Naive thymus-derived CD4-positive, alpha-beta T cell (primary cell): ENCODE data around the gene MSRB1. TPM values are rescaled to one million over a fixed set of nuclear protein-coding genes. Genes with fewer than 3 reads are reported as not detected.
"Not testable (repeated sequence)": the region's sequence is repeated elsewhere in the genome, so short reads cannot be mapped to it uniquely, and the experiment has no call there.

ENCODE experiments used
- ATAC-seq: fragments of 150-1000 bp; cut with Tn5 transposase; 2 replicates; pipeline ENCODE4 v1.10.0; 2021; ENCODE audit warnings: mild to moderate bottlenecking, moderate library complexity
- CTCF ChIA-PET: fragments of 350-600 bp; sonication (Branson Sonifier 250); formaldehyde crosslinking; loops from one replicate; lab custom pipeline; 2021; ENCODE audit warnings: antibody characterized with exemption; lab: Charles Lee
- POLR2A ChIA-PET: fragments of 350-600 bp; sonication (Branson Sonifier 250); formaldehyde crosslinking; loops from one replicate; lab custom pipeline; 2021; ENCODE audit warnings: antibody characterized with exemption, inconsistent platforms; lab: Charles Lee
- DNase-seq, 9 donors: peaks; one replicate each; pipeline versions ENCODE4 v3.0.0 to v3.0.0-alpha.2; 2020 to 2022; ENCODE audit warnings: mixed read lengths in 1 of 9
- H3K27ac ChIP-seq: one replicate; pipeline ENCODE4 v1.7.0; 2013; ENCODE audit warnings: mild to moderate bottlenecking, low read depth, low read length, moderate library complexity
- H3K27me3 ChIP-seq, 2 donors: one replicate each; pipeline ENCODE4 v1.7.0; 2013; ENCODE audit warnings: low read length in 2 of 2, mild to moderate bottlenecking in 2 of 2, moderate library complexity in 2 of 2; ENCODE audit not compliant: control insufficient read depth in 2 of 2, insufficient read depth in 2 of 2
- H3K36me3 ChIP-seq, 3 experiments: 1 replicate in 2 of 3; 2 replicates in 1 of 3; pipeline ENCODE4 v1.7.0; 2013; ENCODE audit warnings: low read length in 3 of 3, mild to moderate bottlenecking in 3 of 3, moderate library complexity in 1 of 3; ENCODE audit not compliant: insufficient read depth in 3 of 3, control insufficient read depth in 2 of 3
- H3K4me1 ChIP-seq, 2 donors: one replicate each; pipeline ENCODE4 v1.7.0; 2013; ENCODE audit warnings: low read length in 2 of 2, mild to moderate bottlenecking in 2 of 2, moderate library complexity in 1 of 2; ENCODE audit not compliant: control insufficient read depth in 2 of 2, insufficient read depth in 2 of 2
- H3K4me3 ChIP-seq: 2 replicates; pipeline ENCODE4 v1.7.0; 2013; ENCODE audit warnings: mild to moderate bottlenecking, low read length
- H3K9me3 ChIP-seq, 3 experiments: 1 replicate in 2 of 3; 2 replicates in 1 of 3; pipeline ENCODE4 v1.7.0; 2013; ENCODE audit warnings: low read length in 3 of 3; ENCODE audit not compliant: control insufficient read depth in 2 of 3
- H3K27ac Mint-ChIP-seq, 9 donors: one replicate each; pipeline ENCODE4 v1.8.0; 2020 to 2022; ENCODE audit warnings: mixed read lengths in 9 of 9, mild to moderate bottlenecking in 8 of 9, moderate library complexity in 5 of 9, inconsistent platforms in 2 of 9
- H3K27me3 Mint-ChIP-seq, 5 donors: one replicate each; pipeline ENCODE4 v1.8.0; 2021 to 2022; ENCODE audit warnings: mixed read lengths in 5 of 5, mild to moderate bottlenecking in 1 of 5
- H3K36me3 Mint-ChIP-seq, 5 donors: one replicate each; pipeline ENCODE4 v1.8.0; 2020 to 2022; ENCODE audit warnings: mixed read lengths in 5 of 5, mild to moderate bottlenecking in 3 of 5, inconsistent platforms in 1 of 5
- H3K4me1 Mint-ChIP-seq, 7 donors: one replicate each; pipeline ENCODE4 v1.8.0; 2020 to 2022; ENCODE audit warnings: mixed read lengths in 7 of 7, mild to moderate bottlenecking in 3 of 7, inconsistent platforms in 1 of 7
- H3K4me3 Mint-ChIP-seq, 10 donors: one replicate each; pipeline ENCODE4 v1.8.0; 2020 to 2022; ENCODE audit warnings: mild to moderate bottlenecking in 10 of 10, mixed read lengths in 10 of 10, moderate library complexity in 6 of 10, inconsistent platforms in 2 of 10
- H3K9me3 Mint-ChIP-seq, 11 donors: one replicate each; pipeline ENCODE4 v1.8.0; 2020 to 2022; ENCODE audit warnings: mixed read lengths in 11 of 11, mild to moderate bottlenecking in 4 of 11, inconsistent platforms in 1 of 11, moderate library complexity in 1 of 11
- intact Hi-C, 2 donors: fragments of 100-400 bp; cut with micrococcal nuclease; formaldehyde crosslinking; loops; one replicate each; pipeline ENCODE4 v1.15.1; 2023
- polyA plus RNA-seq, 2 donors: library from polyadenylated mRNA; unstranded; fragments of 300-500 nt; fragmentation: Illumina TruSeq; gene quantifications; one replicate each; pipeline ENCODE4 v1.2.3, GENCODE V29; 2021
- total RNA-seq, 6 experiments: library from RNA in 5 of 6; stranded (reverse) in 5 of 6; gene quantifications; 1 replicate in 5 of 6; 2 replicates in 1 of 6; pipeline ENCODE4 v1.2.3 and lab custom pipeline; 2021 to 2026

MSRB1 gene
- total and polyA plus RNA-seq, 7 experiments from 2014 or later, result 5.5 to 27.0 (median 15.6) TPM

DNA sequence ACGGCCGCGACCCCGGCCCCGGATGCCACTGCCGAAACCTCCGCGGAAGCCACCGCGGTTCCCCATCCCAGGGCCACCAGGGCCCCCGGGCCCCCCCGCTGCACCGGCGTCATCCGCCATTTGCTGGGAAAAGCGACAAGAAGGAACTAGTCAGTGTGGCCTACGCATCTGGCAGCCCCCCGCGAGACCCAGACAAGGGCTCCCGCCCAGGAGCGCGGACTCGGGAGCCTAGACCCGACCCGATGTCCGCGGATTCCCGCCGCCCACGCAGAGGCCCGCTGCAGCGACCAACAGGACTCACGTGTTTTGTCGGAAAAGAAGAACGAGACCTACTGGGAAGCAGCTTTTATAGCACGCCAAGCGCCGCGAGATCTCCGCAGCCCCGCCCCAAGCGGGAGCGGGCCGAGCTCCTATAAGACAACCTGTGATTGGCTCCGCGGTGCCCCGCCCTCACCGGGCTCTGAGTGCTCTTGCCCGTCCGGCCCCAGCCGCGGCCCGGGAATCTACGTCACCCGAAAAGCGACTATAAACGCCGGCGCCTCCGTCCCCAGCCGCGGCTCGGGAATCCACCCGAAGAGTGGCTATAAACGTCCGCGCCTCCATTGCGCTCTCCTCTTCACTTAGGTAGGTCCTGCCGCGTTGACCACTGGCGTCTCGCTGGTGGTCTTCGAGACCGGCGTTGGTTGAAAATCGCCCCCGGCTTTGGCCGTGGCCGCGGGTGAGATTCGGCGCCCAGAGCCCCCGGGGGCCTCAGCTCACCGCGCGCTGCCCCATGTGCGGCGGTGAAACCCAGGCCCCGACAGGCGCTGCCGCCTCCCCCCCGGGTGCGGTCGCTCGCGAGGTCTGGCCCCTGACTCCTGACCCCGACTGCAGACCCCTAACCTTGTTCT is 21.8 kb upstream of the MSRB1 start, which contains the start of gene RPS2:
Gene RPS2 (minus strand): TSS at position 321 of the 890 bp plus-strand sequence. CDS start 201 bp downstream, at position 120.
- Mint-ChIP-seq H3K4me3 (peak within 1 kb of the TSS; percentile 89 to 97 (median 94)), H3K36me3 (peaks cover 3 to 25% (median 10%) of the 10 kb centered on the region in 5 donors), H3K27me3 (no peaks in the 10 kb centered on the region), H3K27ac (peak within 1 kb of the TSS; percentile 95 to 98 (median 97)), H3K4me1 (peaks cover 21 to 49% (median 32%) of the 10 kb centered on the region in 7 donors), H3K9me3 (peaks cover 0 to 3% (median 0%) of the 10 kb centered on the region in 11 donors)
- peak; percentile 97 for ATAC-seq
- intact Hi-C loops, result loop anchor here (1.0 to 10.0 kb wide), 11 partner anchors 8 to 1284 kb away; partner anchors contain the start of genes TBL3 (in 2 of the 2), ZNF598 (in 2 of the 2), ATP6V0C (in 1 of the 2) and CRAMP1 (in 1 of the 2)
- H3K4me3 ChIP-seq, result peak within 1 kb of the TSS; percentile 81
- CTCF ChIA-PET, result no interaction called here
- POLR2A ChIA-PET, result interaction anchor here (0.6 to 3.5 kb wide), 38 partner anchors 8 to 1585 kb away, joined by 3 to 61 read pairs (median 5); partner anchors contain the start of genes AMDHD2, EME2, FAHD1 and GFER
- no peaks in the 10 kb centered on the region for H3K27me3 ChIP-seq
- peak; percentile 94 to 99 (median 97) for DNase-seq
- peaks cover 25 to 41% of the 10 kb centered on the region in 2 donors for H3K4me1 ChIP-seq
- H3K27ac ChIP-seq, result peak within 1 kb of the TSS; percentile 100
- H3K9me3 ChIP-seq, result no peaks in the 10 kb centered on the region
- H3K36me3 ChIP-seq, result peaks cover 8 to 23% (median 10%) of the 10 kb centered on the region in 3 experiments

DNA sequence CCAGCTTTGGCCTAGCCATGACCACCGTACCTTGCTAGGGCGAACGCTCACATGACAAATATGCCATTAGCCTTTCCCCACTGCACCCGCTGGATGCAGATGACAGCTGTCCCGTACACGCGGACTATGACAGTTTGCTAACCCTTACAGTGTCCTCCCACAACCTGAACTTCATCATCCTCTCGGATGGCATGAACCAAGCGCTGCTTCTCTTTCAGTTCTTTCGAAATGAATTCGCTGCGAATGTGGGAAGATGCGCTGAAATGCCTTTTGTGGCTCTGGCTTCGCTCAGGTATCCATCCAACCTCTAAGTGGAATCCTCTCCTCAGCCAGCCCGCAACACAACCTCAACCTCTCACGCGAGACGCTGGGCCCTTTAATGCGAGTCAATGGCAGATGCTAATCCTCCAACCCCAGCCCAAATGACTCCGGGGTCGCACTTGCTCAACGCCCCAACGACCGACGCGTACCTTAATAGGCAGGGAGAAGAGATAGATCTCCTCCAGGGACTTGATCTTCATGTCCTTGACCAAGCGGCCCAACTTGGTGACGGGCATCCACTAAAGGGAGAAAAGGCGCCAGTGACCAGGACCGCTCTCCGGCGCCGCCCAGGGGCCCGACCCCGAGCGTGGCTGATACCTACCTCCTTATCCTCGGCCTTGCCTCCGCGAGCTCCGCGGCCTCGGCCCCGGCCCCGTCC is 21.0 kb upstream of the MSRB1 start:
- Mint-ChIP-seq H3K36me3 (peaks cover 3 to 25% (median 10%) of the 10 kb centered on the region in 5 donors), H3K27ac (peak overlapping the region; percentile 88 to 97 (median 96)), H3K4me3 (peak overlapping the region; percentile 89 to 97 (median 94)), H3K27me3 (no peaks in the 10 kb centered on the region), H3K9me3 (peaks cover 0 to 3% (median 0%) of the 10 kb centered on the region in 11 donors), H3K4me1 (peaks cover 21 to 49% (median 32%) of the 10 kb centered on the region in 7 donors)
- ATAC-seq (peak; percentile 24), DNase-seq (peak in 1 of 9 donors; percentile 51)
- no peaks in the 10 kb centered on the region for H3K27me3 ChIP-seq
- H3K27ac ChIP-seq, result peak overlapping the region; percentile 100
- peak overlapping the region; percentile 81 for H3K4me3 ChIP-seq
- peaks cover 27 to 43% of the 10 kb centered on the region in 2 donors for H3K4me1 ChIP-seq
- ChIA-PET CTCF (interaction anchor here (0.6 kb wide), 1 partner anchor 41 kb away, joined by 3 read pairs; no protein-coding TSS in a partner anchor), POLR2A (interaction anchor here (0.6 to 3.5 kb wide), 37 partner anchors 8 to 1584 kb away, joined by 3 to 61 read pairs (median 5); partner anchors contain the start of genes AMDHD2, CEMP1, FAHD1 and GFER)
- peaks cover 8 to 26% (median 10%) of the 10 kb centered on the region in 3 experiments for H3K36me3 ChIP-seq
- intact Hi-C loops, result loop anchor here (1.0 to 10.0 kb wide), 11 partner anchors 8 to 1283 kb away; partner anchors contain the start of genes TBL3 (in 2 of the 2), ZNF598 (in 2 of the 2), ATP6V0C (in 1 of the 2) and CRAMP1 (in 1 of the 2)
- H3K9me3 ChIP-seq, result no peaks in the 10 kb centered on the region

DNA sequence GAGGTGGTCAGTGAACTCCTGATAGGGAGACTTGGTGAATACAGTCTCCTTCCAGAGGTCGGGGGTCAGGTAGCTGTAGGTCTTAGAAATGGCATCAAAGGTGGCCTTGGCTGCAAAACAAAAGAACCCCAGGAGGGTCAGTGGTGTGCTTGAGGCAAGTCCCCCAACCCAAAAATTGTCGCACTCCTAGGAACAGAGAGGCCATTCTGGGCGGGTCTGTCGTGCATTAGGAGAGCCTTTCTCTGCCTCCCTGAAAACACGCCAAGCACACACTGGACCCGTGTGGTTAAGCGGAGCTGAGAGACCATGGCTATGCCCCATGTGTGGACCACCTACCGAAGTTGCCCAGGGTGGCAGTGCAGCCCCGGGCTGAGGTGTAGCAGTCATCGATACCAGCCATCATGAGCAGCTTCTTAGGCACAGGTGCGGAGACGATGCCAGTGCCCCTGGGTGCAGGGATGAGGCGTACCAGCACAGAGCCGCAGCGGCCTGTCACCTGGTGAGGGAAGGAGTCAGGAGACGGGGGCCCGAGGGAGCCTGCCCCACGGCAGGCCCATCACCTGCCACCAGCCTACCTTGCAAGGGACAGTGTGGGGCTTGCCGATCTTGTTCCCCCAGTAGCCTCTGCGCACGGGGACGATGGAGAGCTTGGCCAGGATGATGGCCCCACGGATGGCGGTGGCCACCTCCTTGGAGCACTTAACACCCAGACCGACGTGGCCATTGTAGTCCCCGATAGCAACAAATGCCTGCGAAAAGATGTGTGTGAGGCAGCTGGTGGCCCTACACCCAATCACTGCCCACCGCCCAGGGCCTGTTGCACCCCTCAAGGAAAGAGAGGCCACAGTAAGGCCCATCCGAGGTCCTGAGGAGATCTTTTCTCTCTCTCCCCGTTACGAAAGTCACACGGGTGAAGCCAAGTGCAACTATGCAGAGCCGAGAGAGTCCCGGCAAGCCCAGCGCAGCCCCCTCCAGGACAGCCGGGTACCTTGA is 19.5 kb upstream of the MSRB1 start:
- H3K4me3 Mint-ChIP-seq, result peak overlapping the region; percentile 51 to 97 (median 92)
- CTCF ChIA-PET, H3K9me3 Mint-ChIP-seq, H3K4me3 ChIP-seq, H3K27me3 ChIP-seq, DNase-seq, H3K9me3 ChIP-seq, H3K27me3 Mint-ChIP-seq, ATAC-seq: not testable (repeated sequence)
- Histone ChIP-seq H3K27ac (peak overlapping the region; percentile 100), H3K36me3 (peaks cover 8 to 26% (median 10%) of the 10 kb centered on the region in 3 experiments), H3K4me1 (peaks cover 31 to 45% of the 10 kb centered on the region in 2 donors)
- POLR2A ChIA-PET, result interaction anchor here (1.4 to 3.0 kb wide), 6 partner anchors 9 to 193 kb away, joined by 3 to 61 read pairs (median 8); partner anchors contain the start of genes GFER, NOXO1, TBL3 and TRAF7
- intact Hi-C loops, result loop anchor here (5.0 to 10.0 kb wide), 2 partner anchors 348 to 550 kb away; partner anchors contain the start of genes ATP6V0C (in 1 of the 2), CRAMP1 (in 1 of the 2) and IFT140 (in 1 of the 2)
- H3K27ac Mint-ChIP-seq, result peak overlapping the region in 7 of 9 donors; percentile 47 to 97 (median 96)
- peaks cover 21 to 49% (median 32%) of the 10 kb centered on the region in 7 donors for H3K4me1 Mint-ChIP-seq
- H3K36me3 Mint-ChIP-seq, result peaks cover 3 to 25% (median 10%) of the 10 kb centered on the region in 5 donors

DNA sequence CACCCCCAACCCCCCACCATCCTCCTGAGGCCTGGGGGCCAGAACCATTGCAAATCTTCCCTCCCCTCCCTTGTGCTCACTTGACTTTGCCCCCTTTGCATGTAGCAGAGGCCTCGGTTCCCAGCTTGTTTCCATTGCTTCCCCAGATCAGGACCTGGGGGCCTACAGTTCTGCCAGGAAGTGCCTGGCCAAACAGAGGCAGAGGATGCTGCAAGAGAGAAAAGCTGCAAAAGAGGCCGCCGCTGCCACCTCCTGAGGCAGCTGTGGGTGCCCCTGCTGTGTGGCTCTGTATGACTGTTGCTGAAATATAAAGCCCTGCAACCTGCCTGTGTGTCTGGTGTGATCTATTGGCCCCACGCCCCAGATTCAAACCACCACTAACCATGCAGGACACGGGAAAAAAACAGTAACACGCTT is 18.7 kb upstream of the MSRB1 start:
- Mint-ChIP-seq H3K27me3 (peaks cover 0 to 2% (median 0%) of the 10 kb centered on the region in 5 donors), H3K27ac (peak overlapping the region in 4 of 9 donors; percentile 64 to 88 (median 79)), H3K4me3 (peak overlapping the region in 6 of 10 donors; percentile 16 to 97 (median 40)), H3K9me3 (peaks cover 0 to 3% (median 0%) of the 10 kb centered on the region in 11 donors), H3K4me1 (peaks cover 21 to 49% (median 32%) of the 10 kb centered on the region in 7 donors), H3K36me3 (peaks cover 3 to 25% (median 10%) of the 10 kb centered on the region in 5 donors)
- H3K4me3 ChIP-seq, result no peak overlapping the region
- H3K27me3 ChIP-seq, result no peaks in the 10 kb centered on the region
- DNase-seq (no peak), ATAC-seq (no peak)
- intact Hi-C loops, result loop anchor here (5.0 to 10.0 kb wide), 2 partner anchors 347 to 551 kb away; partner anchors contain the start of genes ATP6V0C (in 1 of the 2), CRAMP1 (in 1 of the 2) and IFT140 (in 1 of the 2)
- H3K4me1 ChIP-seq, result peaks cover 31 to 45% of the 10 kb centered on the region in 2 donors
- no peaks in the 10 kb centered on the region for H3K9me3 ChIP-seq
- ChIA-PET CTCF (no interaction called here), POLR2A (interaction anchor here (1.3 to 3.4 kb wide), 7 partner anchors 9 to 193 kb away, joined by 3 to 38 read pairs (median 7); partner anchors contain the start of genes MSRB1, NOXO1, TBL3 and TRAF7)
- peaks cover 8 to 26% (median 10%) of the 10 kb centered on the region in 3 experiments for H3K36me3 ChIP-seq
- H3K27ac ChIP-seq, result no peak overlapping the region
